Occipital lobe (tissue), 1 donor: ENCODE measurements around the gene RCAN2. TPM values are rescaled to one million over a fixed set of nuclear protein-coding genes. Genes with fewer than 3 reads are reported as not detected.

Source experiments
- total RNA-seq: library from RNA; depleted of rRNA; stranded (reverse); fragments of >200 nt; gene quantifications from one replicate; pipeline ENCODE4 v1.2.3, GENCODE V29; 2014

Gene RCAN2
- total RNA-seq, 1 donor from 2014 or later: 7.0 TPM

Other genes with a start within 250 kb of the RCAN2 start
- 2.3 TPM for gene CYP39A1, start 161.4 kb upstream of the RCAN2 start, total RNA-seq
- 30.7 TPM for gene SLC25A27, start 161.5 kb upstream of the RCAN2 start, total RNA-seq
- 1.2 TPM for gene TDRD6, start 196.4 kb upstream of the RCAN2 start, total RNA-seq
- 4.1 TPM for gene PLA2G7, start 243.9 kb upstream of the RCAN2 start, total RNA-seq